Thoracic aorta (tissue), 2 donors: Measurements from ENCODE around the gene RTN4IP1. TPM values are rescaled to one million over a fixed set of nuclear protein-coding genes. Genes with fewer than 3 reads are reported as not detected.
"Not testable (repeated sequence)": the region's sequence is repeated elsewhere in the genome, so short reads cannot be mapped to it uniquely, and the experiment has no call there.

ENCODE experiments used
- ATAC-seq: fragments of 150-250 bp; one replicate; pipeline ENCODE4 v1.8.0; 2017; ENCODE audit warnings: low read depth; ENCODE audit not compliant: insufficient number of reproducible peaks, low FRiP score
- DNase-seq: peaks from one replicate; pipeline ENCODE4 v3.0.0-alpha.2; 2020; ENCODE audit warnings: low spot score
- H3K27ac ChIP-seq, 2 donors: fragments of 200-600 bp; sonication (generic); 1 replicate in 1 of 2; 2 replicates in 1 of 2; pipeline ENCODE4 v1.5.1; 2016; ENCODE audit warnings: mild to moderate bottlenecking in 2 of 2, moderate library complexity in 2 of 2
- H3K27me3 ChIP-seq: fragments of 200-600 bp; sonication (generic); replicated peaks from 2 replicates; pipeline ENCODE4 v1.6.0; 2016; ENCODE audit warnings: mild to moderate bottlenecking; ENCODE audit not compliant: insufficient read depth
- H3K36me3 ChIP-seq: fragments of 200-600 bp; sonication (generic); one replicate; pipeline ENCODE4 v1.5.1; 2016
- H3K4me1 ChIP-seq, 2 donors: fragments of 200-600 bp; sonication (generic); 1 replicate in 1 of 2; 2 replicates in 1 of 2; pipeline versions ENCODE4 v1.5.1 to v1.6.0; 2016; ENCODE audit warnings: low read depth in 2 of 2, mild to moderate bottlenecking in 1 of 2; ENCODE audit not compliant: control insufficient read depth in 1 of 2
- H3K4me3 ChIP-seq: fragments of 200-600 bp; sonication (generic); 2 replicates; pipeline ENCODE4 v1.5.1; 2016; ENCODE audit warnings: mild to moderate bottlenecking
- H3K9me3 ChIP-seq: fragments of 200-600 bp; sonication (generic); 2 replicates; pipeline ENCODE4 v1.5.1; 2016
- total RNA-seq, 2 donors: library from RNA; depleted of rRNA; stranded (reverse); fragments of >200 nt; gene quantifications; one replicate each; pipeline versions ENCODE4 v1.1.0 to v1.2.3, GENCODE V29; 2016
- TF ChIP-seq, protein P1 (sequence below): fragments of 200-600 bp; sonication (generic); IDR thresholded peaks from one replicate; pipeline ENCODE4 v1.5.1; 2019; ENCODE audit warnings: antibody characterized with exemption

Gene RTN4IP1
- total RNA-seq, 2 donors from 2014 or later = 1.3 to 10.7 TPM

DNA sequence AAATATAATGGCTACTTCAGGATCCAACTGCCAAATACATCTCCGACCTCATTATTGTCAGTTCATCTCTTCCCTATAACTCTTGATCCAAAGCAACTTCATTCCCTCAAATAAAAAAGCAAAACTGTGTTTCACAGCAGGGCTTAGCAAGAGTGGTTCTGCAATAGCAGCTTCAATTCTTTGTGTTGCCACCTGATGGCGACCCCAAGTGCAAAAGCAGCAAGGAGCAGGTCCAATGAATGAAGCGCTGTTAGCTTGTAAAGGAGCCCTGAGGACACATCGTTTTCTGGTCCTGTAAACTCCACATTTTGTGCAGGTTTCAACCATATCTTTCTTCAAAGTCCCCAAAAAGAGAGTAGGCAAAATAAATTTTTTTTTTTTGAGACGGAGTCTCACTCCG, 19.6 kb downstream of the RTN4IP1 start:
- TF ChIP-seq, protein P1, sequence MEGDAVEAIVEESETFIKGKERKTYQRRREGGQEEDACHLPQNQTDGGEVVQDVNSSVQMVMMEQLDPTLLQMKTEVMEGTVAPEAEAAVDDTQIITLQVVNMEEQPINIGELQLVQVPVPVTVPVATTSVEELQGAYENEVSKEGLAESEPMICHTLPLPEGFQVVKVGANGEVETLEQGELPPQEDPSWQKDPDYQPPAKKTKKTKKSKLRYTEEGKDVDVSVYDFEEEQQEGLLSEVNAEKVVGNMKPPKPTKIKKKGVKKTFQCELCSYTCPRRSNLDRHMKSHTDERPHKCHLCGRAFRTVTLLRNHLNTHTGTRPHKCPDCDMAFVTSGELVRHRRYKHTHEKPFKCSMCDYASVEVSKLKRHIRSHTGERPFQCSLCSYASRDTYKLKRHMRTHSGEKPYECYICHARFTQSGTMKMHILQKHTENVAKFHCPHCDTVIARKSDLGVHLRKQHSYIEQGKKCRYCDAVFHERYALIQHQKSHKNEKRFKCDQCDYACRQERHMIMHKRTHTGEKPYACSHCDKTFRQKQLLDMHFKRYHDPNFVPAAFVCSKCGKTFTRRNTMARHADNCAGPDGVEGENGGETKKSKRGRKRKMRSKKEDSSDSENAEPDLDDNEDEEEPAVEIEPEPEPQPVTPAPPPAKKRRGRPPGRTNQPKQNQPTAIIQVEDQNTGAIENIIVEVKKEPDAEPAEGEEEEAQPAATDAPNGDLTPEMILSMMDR = no peak
- no peak overlapping the region for H3K27ac ChIP-seq
- H3K4me3 ChIP-seq = no peak overlapping the region
- H3K4me1 ChIP-seq = no peaks in the 10 kb centered on the region
- no peaks in the 10 kb centered on the region for H3K36me3 ChIP-seq
- DNase-seq (no peak), ATAC-seq (no peak)
- no peaks in the 10 kb centered on the region for H3K9me3 ChIP-seq
- H3K27me3 ChIP-seq = no peaks in the 10 kb centered on the region

DNA sequence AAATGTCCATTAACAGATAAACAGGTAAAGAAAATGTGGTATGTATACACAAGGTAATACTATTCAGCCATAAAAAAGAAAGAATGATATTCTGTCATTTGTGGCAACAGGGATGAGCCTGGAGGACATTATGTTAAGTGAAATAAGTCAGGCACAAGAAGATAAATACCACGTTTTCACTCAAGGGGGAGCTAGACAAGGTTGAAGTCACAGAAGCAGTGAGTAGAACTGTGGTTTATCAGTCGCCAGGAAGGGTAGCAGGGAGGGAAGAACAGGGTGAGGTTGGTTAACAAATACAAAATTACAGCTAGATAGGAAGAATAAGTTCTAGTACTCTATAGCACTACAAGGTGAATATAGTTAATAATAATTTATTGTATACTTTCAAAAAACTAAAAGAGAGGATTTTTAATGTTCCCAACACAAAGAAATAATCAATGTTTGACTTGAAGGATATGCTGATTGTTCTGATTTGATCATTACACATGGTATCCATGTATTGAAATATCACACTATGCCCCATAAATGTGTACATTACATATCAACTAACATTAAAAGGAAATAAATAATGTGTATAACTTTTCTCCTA, 21.1 kb downstream of the RTN4IP1 start:
- DNase-seq = no peak
- no peak for ATAC-seq
- TF ChIP-seq, protein P1 = peak; percentile 31

DNA sequence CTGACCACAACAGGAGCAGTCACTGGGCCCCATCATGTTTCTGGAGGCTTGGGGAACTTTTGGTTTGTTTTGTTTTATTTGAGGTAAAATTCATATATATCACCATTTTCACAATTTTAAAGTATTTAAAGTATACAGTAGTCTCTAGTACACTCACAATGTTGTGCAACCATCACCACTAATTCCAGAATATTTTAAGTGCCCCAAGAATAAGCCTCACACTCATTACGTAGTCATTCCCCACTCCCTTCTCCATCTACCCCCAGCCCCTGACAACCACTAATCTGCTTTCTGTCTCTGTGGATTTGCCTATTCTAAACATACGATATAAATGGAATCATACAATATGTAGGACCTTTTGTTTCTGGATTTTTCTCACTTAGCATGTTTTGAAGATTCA, 29.0 kb downstream of the RTN4IP1 start:
- Histone ChIP-seq H3K9me3 (no peaks in the 10 kb centered on the region), H3K36me3 (no peaks in the 10 kb centered on the region), H3K4me1 (no peaks in the 10 kb centered on the region), H3K27ac (no peak overlapping the region), H3K27me3 (no peaks in the 10 kb centered on the region), H3K4me3 (no peak overlapping the region)
- TF ChIP-seq, protein P1 = no peak
- ATAC-seq = no peak
- DNase-seq = no peak

More for the DNA sequence above, 21.1 kb downstream of the RTN4IP1 start:
- Histone ChIP-seq H3K27ac (no peak overlapping the region), H3K4me1 (no peaks in the 10 kb centered on the region), H3K36me3 (no peaks in the 10 kb centered on the region), H3K9me3 (no peaks in the 10 kb centered on the region), H3K4me3 (no peak overlapping the region), H3K27me3 (no peaks in the 10 kb centered on the region)

DNA sequence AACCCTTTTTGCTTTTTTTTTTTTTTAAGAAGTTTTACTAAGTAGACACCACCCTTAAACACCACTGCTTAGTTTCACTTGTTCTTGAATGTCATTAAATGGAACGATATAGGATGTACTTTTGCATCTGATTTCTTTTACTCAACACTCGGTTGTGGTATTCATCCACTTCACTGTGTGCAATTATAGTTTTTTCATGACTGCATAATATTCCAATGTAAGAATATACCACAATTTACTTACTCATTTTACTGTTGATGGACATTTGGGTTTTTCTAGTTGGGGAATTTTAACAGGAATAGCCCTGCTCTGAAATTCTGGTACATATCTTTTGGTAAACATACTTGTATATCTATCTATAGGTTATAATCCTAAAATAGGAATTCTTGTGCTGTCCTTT, 29.9 kb downstream of the RTN4IP1 start:
- Histone ChIP-seq H3K27me3 (no peaks in the 10 kb centered on the region), H3K9me3 (no peaks in the 10 kb centered on the region), H3K4me1 (no peaks in the 10 kb centered on the region), H3K36me3 (no peaks in the 10 kb centered on the region), H3K27ac (no peak overlapping the region), H3K4me3 (no peak overlapping the region)
- DNase-seq = no peak
- no peak for ATAC-seq
- TF ChIP-seq, protein P1 = no peak

DNA sequence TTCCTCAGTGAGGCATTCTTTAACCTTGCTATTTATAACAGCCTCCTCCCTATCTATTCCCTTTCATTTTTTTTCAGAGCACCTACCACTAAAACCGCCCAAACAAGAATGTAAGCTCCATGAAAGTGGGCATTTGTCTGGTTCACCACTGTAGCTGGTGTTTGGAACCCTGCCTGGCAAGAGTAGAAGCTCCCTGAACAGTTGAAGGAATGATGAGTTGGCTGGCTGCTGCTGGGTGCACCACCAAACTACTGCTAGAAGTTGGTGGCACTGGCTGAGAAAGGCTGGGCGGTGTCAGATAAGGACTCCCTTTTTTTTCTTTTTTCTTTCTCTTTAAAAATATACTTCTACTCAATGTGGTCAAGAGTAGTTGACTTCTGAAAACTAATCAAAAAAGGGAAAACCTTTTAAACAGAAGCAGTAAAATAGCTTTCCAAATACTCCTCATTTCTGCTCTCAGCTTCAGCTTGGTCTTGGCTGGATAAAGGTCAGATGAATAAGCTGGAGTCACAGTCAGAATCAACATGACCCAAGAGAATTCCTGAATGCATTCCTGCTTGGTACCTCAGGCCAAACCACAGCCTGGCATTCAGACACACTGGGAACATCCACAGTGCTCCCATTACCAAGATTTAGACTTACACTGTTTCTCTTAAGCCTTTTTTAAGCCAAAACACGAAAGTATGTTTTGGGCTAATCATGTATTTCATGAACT, 38.0 kb downstream of the RTN4IP1 start:
- no peak for ATAC-seq
- Histone ChIP-seq H3K36me3 (no peaks in the 10 kb centered on the region), H3K4me1 (peaks cover 0 to 10% of the 10 kb centered on the region in 2 donors)

DNA sequence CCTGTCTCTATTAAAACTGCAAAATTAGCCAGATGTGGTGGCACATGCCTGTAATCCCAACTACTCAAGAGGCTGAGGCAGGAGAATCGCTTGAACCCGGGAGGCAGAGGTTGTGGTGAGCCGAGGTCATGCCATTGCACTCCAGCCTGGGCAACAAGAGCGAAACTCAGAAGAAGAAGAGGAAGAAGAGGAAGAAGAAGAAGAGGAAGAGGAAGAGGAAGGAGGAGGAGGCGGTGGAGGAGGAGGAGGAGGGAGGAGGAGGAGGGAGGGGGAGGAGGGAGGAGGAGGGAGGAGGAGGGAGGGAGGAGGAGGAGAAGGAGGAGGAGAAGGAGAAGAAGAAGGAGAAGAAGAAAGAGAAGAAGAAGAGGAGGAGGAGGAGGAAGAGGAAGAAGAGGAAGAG, 40.4 kb downstream of the RTN4IP1 start:
- not testable (repeated sequence) for H3K9me3 ChIP-seq, H3K27me3 ChIP-seq, ATAC-seq, H3K27ac ChIP-seq, DNase-seq, H3K36me3 ChIP-seq, H3K4me3 ChIP-seq
- peaks cover 0 to 10% of the 10 kb centered on the region in 2 donors for H3K4me1 ChIP-seq

More for the DNA sequence above, 38.0 kb downstream of the RTN4IP1 start:
- TF ChIP-seq, protein P1 = no peak
- Histone ChIP-seq H3K27me3 (no peaks in the 10 kb centered on the region), H3K9me3 (no peaks in the 10 kb centered on the region), H3K4me3 (no peak overlapping the region), H3K27ac (peak overlapping the region in 1 of 2 donors; percentile 10)
- no peak for DNase-seq
